ENCODE measurements around the gene CCDC50.

DNA sequence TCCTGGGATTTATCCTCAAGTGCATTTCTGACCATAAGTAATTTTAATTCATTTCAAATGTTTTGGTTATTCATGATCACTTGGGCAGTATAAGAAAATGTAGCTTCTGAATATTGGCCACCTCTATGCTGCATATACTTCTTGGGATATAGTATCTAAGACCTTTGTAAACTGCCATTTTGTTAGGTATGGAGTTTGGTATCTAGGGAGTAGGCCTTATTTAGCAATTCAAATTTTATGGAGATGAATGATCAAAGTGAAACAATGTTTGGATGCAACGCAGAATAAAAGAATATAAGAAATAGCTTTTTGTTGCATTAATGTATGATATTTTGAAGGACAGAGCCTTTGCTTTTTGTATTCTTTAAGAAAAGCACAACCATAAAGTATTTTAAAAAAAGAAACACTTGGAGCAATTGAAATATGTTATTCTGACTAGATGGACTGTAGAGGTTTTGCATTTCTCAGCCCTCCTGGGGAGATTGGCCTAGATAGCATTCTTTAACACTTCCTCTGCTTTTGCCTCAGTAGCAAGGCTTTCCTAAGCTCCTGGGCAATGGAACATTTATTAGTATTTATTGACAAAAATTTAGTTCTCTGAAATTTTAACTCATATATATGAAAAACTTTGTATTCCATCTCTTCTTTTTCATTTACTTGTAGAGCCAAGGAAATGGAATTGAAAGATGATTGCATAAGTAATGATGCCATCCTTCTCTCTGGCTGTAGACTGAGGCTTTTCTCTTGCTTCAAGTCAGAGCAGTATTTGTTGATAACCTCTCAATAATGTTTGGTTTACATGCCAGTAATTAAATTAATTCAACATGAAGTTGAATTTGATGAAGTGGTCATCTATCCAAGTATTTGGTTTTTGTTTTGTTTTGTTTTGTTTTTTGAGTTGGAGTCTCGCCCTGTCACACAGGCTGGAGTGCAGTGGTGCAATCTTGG is 62.9 kb downstream of the CCDC50 start:
- TF ChIP-seq CTCF (IDR thresholded peaks at IDR 0.05) (no peak), POLR2AphosphoS5 (IDR thresholded peaks at IDR 0.05) (no peak), POLR2A (IDR thresholded peaks at IDR 0.05) (no peak)
